D721Med (cell line): ENCODE measurements around the gene SORCS1.
"Not testable (repeated sequence)": the region's sequence is repeated elsewhere in the genome, so short reads cannot be mapped to it uniquely, and the experiment has no call there.

Experiments used
- DNase-seq: peaks from one replicate; pipeline ENCODE4 v3.0.0; 2011; ENCODE audit warnings: low spot score; ENCODE audit not compliant: insufficient read length
- FAIRE-seq: peaks from 2 replicates; lab custom pipeline; 2011; peaks lifted over from hg19 to GRCh38; lab: Jason Lieb, UNC
- TF ChIP-seq, protein P1 (sequence below): IDR thresholded peaks from 2 replicates; pipeline ENCODE4 v1.5.1; 2012; ENCODE audit warnings: mild to moderate bottlenecking, control low read depth; ENCODE audit not compliant: insufficient read depth; ENCODE audit errors: missing control alignments

SORCS1 gene

DNA sequence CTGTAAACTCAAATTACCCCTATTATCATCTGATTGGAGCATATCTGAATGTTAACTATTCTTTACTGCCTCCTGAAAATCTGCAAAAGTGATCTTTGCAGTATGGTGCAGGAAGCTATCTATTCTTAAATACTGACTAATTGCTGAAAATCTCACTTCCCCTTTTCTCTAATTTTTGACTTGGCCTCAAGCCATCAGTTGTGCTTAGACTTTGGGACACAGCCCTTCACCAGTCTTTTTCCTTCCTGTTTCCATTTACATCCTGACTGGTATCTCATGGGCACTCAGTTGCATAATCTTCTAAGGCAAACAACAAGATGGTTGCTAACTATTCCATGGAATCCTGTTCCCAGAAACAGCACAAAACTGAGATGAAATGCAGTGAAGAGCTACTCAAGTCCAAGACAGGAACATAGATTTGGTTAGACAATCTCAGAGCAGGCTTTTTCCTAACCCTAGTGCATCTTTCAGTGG is 228.5 kb downstream of the SORCS1 start:
- DNase-seq (no peak), FAIRE-seq (no peak)
- TF ChIP-seq, protein P1, sequence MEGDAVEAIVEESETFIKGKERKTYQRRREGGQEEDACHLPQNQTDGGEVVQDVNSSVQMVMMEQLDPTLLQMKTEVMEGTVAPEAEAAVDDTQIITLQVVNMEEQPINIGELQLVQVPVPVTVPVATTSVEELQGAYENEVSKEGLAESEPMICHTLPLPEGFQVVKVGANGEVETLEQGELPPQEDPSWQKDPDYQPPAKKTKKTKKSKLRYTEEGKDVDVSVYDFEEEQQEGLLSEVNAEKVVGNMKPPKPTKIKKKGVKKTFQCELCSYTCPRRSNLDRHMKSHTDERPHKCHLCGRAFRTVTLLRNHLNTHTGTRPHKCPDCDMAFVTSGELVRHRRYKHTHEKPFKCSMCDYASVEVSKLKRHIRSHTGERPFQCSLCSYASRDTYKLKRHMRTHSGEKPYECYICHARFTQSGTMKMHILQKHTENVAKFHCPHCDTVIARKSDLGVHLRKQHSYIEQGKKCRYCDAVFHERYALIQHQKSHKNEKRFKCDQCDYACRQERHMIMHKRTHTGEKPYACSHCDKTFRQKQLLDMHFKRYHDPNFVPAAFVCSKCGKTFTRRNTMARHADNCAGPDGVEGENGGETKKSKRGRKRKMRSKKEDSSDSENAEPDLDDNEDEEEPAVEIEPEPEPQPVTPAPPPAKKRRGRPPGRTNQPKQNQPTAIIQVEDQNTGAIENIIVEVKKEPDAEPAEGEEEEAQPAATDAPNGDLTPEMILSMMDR = no peak

DNA sequence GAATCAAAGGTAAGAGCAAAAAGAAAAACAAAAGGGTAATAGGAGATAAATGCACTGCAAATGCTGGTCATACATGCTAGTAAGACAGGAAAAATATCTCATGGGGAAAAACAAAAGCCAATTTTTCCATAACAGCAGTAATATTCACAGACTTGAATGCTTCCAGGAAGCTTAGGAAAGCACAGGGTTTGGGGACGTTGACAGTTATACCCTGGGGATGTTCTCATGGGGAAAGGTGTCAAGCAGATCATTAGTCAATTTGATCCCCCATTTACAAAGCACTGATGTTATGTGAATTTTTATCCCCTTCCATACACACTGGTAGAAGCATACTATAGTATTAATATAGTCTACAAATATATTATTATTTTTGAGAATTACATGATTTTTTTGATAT is 232.7 kb downstream of the SORCS1 start:
- DNase-seq (no peak), FAIRE-seq (no peak)
- TF ChIP-seq, protein P1 = no peak

DNA sequence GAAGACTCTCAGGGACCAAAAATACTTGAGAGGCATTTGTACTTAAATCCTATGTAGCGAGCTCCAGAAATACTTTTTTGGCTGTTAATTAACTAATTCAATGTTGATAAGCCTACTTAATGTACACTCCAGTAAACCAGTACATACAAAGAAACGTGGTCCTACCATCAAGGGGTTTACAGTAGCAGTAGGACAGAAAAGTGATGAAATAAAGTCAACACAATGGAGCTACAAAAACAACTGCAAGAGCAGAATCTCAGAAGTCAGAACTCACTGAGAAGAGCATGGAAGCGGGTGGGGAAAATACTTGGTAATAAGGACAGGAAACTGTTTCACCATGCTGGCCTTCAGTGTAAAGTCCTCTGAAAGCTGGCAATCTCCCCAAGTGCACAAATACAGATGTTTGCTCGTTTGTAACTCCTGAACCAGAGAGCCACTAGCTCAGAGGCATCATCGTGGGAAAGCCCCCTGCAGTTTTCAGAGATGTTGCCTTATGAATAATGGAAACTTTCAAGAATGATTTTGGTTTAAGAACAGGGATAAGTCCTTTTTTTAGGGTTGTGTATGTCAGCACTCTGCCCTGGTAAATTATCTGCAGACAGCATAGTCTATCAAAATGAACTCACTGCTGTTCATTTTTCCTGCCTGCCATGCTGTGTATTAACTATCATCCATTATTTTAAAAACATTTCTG is 233.2 kb downstream of the SORCS1 start:
- FAIRE-seq = no peak
- TF ChIP-seq, protein P1 = no peak

DNA sequence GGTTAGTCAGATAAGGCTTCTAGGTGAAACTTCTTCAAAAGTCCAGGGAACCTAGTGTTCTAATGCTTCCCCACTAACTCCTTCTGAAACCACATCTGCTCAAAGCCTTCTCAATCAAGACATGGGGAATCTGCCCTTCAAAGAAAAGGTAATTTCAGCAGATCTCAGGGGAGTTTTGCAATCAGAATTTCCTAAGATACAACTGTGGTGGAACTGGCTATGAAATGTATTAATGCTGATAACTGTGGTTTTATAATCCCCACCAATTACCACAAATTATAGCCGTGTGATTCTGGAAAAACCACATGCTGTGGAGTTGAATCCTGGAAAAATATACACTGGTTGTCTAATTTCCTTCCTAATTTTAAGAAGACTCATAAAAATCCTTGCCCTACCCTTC is 233.8 kb downstream of the SORCS1 start:
- no peak for FAIRE-seq
- TF ChIP-seq, protein P1 = no peak
- no peak for DNase-seq

More for the DNA sequence above, 233.2 kb downstream of the SORCS1 start:
- no peak for DNase-seq

DNA sequence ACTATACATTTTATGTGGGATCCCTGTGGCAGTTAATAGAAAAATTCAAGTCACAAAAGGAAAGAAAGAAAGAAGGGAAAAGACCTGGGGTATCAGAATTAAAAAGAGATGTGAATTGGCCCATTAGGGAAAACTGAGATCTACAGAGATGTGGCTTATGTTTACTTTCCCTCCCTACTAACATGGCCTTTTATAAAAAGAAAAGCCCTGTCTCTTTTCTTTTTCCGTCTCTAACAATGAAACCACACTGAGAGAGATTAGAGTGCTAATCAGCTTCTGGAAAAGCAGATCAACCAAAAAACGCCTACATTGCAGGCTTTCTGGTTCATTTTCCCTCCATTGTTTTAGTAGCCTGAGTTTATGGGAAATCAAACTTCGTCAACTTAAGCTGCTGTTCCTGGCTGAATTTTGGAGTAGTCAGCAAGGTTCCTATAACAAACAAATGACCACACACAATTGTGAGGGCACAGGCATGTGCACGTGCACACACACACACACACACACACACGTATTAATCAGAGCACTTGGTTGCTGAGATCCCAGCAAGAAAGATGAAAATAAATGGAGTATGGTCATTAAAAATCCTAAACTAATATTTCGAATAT is 235.1 kb downstream of the SORCS1 start:
- no peak for DNase-seq

DNA sequence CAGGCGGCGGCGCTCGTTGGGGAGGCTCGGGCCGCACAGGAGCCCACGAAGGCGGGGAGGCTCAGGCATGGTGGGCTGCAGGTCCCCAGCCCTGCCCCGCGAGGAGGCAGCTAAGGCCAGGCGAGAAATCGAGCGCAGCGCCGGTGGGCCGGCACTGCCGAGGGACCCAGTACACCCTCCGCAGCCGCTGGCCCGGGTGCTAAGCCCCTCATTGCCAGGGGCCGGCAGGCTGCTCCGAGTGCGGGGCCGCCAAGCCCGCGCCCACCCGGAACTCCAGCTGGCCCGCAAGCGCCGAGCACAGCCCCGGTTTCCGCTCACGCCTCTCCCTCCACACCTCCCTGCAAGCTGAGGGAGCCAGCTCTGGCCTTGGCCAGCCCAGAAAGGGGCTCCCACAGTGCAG is 236.4 kb downstream of the SORCS1 start:
- FAIRE-seq = not testable (repeated sequence)

More for the DNA sequence above, 235.1 kb downstream of the SORCS1 start:
- TF ChIP-seq, protein P1 = no peak
- no peak for FAIRE-seq

DNA sequence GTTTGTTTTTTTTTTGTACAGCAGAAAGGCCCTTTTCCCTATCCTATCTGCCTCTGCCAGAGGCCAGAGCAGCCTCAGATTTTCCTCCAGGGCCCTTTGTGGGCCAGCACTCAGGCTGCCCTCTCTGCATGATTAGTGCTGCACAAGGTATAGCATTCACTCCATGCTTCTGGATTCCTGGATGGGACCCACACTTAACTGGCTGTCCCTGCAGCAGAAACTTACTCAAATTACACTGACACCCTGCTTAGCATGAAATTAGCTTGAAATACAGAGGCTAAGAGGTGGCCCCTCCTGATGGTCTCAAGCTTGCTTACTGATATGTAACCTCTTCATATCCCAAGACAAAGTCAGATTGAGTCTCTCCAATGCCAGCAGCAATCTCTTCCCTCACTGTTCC is 239.3 kb downstream of the SORCS1 start:
- FAIRE-seq = no peak
- no peak for DNase-seq
- TF ChIP-seq, protein P1 = no peak

More for the DNA sequence above, 236.4 kb downstream of the SORCS1 start:
- DNase-seq = not testable (repeated sequence)
